ENCODE measurements around the gene SLC31A1. TPM values are rescaled to one million over a fixed set of nuclear protein-coding genes. Genes with fewer than 3 reads are reported as not detected.

SLC31A1 gene
- total RNA-seq, 4 donors from 2014 or later: 22.9 to 45.0 (median 33.9) TPM

DNA sequence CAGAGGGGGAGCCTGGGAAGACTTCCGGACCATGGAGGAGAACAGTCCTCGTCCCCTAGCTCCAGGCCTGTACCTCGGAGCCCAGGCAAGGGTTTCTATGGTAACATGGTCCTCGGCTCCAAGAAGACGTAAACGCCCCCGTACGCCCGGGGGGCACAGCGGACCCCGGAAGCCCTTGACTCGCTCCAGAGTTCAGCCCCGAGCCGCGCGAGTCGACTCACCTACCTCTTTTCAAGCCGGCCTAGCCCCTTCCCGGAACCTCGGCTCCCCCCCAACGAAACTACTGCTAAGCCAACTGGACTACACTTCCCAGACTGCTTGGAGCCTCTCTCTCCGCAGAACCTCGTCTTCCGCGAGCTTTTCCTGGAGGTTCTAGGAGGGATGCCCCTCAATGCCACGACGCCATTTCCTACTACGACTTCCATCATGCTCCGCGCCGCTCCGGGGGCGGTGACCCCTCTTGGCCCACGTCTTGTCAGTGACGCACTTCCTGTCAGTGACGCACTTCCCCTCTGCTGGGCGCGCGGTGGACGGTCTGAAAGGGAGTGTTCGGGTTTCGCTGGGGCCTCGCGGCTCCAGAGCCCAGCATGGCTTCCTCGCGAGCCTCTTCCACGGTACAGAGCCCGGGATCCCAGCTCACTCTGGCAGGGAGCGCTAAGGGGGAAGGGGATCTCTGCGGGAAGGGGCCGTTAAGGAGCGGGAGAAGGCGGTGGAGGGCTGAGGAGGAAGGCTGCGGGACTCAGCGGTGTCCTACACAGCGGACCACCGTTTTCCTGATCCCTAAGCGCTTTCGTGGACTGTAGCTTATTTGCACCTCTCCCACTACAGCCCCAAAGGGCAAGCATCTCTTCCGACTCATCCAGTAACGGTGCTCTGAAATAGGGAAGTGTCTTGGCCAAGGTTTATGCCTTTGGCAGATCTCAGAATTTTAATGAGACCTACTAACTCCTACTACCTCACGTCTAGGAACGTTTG, 54.1 kb downstream of the SLC31A1 start, which contains the start of the genes CDC26 and PRPF4:
Gene CDC26, minus strand, starts transcription at position 416 of the 975 bp plus-strand sequence. CDS start 3,065 bp downstream, outside the sequence.
Gene PRPF4, plus strand, starts transcription at position 502 of the 975 bp plus-strand sequence. Its CDS starts 86 bp downstream, at position 588.
- WGBS, 2 donors: 0 to 1% methylated on average over 50 to 58 of the region's 63 CpGs

DNA sequence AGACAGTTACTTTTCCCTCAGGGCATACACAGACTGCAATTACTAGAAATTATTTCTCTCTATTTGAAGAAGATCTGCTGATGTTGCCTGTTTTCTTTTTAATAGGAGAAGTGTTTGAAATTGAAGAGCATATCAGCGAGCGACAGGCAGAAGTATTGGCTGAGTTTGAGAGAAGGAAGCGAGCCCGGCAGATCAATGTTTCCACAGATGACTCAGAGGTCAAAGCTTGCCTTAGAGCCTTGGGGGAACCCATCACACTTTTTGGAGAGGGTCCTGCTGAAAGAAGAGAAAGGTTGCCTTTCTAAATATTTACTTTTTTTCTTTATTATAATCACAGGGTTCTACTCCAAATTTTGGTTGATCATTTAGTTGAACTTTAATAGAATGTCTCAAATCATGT, 57.5 kb downstream of the SLC31A1 start:
- TF ChIP-seq POLR2A (IDR thresholded peaks at IDR 0.05): no peak
- TF ChIP-seq, protein P1, sequence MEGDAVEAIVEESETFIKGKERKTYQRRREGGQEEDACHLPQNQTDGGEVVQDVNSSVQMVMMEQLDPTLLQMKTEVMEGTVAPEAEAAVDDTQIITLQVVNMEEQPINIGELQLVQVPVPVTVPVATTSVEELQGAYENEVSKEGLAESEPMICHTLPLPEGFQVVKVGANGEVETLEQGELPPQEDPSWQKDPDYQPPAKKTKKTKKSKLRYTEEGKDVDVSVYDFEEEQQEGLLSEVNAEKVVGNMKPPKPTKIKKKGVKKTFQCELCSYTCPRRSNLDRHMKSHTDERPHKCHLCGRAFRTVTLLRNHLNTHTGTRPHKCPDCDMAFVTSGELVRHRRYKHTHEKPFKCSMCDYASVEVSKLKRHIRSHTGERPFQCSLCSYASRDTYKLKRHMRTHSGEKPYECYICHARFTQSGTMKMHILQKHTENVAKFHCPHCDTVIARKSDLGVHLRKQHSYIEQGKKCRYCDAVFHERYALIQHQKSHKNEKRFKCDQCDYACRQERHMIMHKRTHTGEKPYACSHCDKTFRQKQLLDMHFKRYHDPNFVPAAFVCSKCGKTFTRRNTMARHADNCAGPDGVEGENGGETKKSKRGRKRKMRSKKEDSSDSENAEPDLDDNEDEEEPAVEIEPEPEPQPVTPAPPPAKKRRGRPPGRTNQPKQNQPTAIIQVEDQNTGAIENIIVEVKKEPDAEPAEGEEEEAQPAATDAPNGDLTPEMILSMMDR (IDR thresholded peaks at IDR 0.05): no peak
- WGBS, 2 donors: 78 to 82% methylated on average over 4 of the region's 4 CpGs
- intact Hi-C loops (cut with DNase I; ENCODE audit: low total_unique reads): no loop called here
- no peak for DNase-seq (ENCODE audit: low spot score in 2 of 2)
- no peak overlapping the region for H3K4me3 ChIP-seq (ENCODE audit: low read depth, poor library complexity, severe bottlenecking)

More for the DNA sequence above, 54.1 kb downstream of the SLC31A1 start, which contains the start of the genes CDC26 and PRPF4:
- DNase-seq (ENCODE audit: low spot score in 2 of 2): peak; percentile 96 to 99
- peak within 1 kb of the TSS; percentile 62 for H3K4me3 ChIP-seq (ENCODE audit: low read depth, poor library complexity, severe bottlenecking)
- TF ChIP-seq, protein P1 (IDR thresholded peaks at IDR 0.05): no peak
- peak in 1 of 2 donors; percentile 53 for TF ChIP-seq POLR2A (IDR thresholded peaks at IDR 0.05)
- intact Hi-C loops (cut with DNase I; ENCODE audit: low total_unique reads): no loop called here

DNA sequence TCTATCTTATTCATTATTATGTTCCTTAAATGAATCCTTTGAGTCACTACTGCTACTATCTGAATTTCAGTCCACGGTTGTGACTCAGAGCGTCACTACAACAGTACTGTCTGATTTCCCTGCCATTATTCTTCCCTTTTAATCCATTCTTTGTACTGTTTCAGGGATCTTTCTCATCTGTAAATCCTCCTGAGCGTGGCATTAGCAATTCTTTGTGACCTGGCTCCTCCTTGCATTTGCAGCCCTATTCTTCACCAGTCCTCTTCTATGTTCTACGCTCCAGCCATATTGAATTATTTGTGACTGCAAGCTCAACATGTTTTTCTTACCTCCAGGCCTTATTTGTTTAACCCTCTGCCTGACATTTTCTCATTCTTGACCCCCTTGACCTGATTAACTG, 60.0 kb downstream of the SLC31A1 start:
- no peak for DNase-seq (ENCODE audit: low spot score in 2 of 2)
- intact Hi-C loops (cut with DNase I; ENCODE audit: low total_unique reads): no loop called here
- H3K4me3 ChIP-seq (ENCODE audit: low read depth, poor library complexity, severe bottlenecking): no peak overlapping the region
- TF ChIP-seq POLR2A (IDR thresholded peaks at IDR 0.05): no peak
- TF ChIP-seq, protein P1 (IDR thresholded peaks at IDR 0.05): no peak
- 94 to 96% methylated on average over 4 of the region's 4 CpGs for WGBS, 2 donors

DNA sequence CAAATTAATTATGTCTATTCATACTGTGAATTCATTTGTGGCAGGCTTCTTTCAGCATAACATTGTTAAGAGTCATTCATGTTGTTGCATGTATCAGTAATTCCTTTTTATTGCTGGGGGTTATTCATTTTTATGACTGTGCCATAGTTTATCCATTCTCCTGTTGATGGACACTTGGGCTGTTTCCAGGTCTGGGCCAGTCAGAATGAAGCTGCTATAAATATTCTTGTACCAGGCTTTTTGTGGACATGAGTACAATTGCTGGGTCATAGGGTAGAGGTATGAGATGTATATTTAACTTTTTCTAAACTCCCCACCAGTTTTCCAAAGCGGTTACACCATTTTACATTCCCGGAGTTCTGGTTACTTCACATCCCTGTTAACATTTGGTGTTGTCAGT, 67.7 kb downstream of the SLC31A1 start:
- TF ChIP-seq POLR2A (IDR thresholded peaks at IDR 0.05): no peak
- intact Hi-C loops (cut with DNase I; ENCODE audit: low total_unique reads): no loop called here
- H3K4me3 ChIP-seq (ENCODE audit: low read depth, poor library complexity, severe bottlenecking): no peak overlapping the region
- 100% methylated on average over 2 of the region's 2 CpGs for WGBS, 2 donors
- DNase-seq (ENCODE audit: low spot score in 2 of 2): no peak

DNA sequence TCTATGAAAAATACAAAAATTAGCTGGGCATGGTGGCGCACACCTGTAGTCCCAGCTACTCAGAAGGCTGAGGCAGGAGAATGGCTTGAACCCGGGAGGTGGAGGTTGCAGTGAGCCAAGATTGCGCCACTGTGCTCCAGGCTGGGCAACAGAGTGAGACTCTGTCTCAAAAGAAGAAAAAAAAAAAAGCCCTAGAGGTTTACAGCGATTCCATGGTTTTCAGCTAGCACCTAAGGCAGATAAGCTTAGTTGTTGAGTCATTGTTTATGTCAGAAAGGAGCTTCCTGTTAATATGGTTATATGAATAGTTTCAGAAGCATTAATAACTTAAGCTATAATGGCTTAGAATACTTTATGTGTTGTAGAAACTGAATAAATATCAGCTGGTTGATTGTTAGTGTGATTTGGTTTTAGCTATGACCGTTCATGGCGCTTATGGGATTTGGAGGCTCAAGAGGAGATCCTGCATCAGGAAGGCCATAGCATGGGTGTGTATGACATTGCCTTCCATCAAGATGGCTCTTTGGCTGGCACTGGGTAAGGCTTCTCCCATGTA, 68.8 kb downstream of the SLC31A1 start:
- 91 to 94% methylated on average over 6 of the region's 6 CpGs for WGBS, 2 donors
- intact Hi-C loops (cut with DNase I; ENCODE audit: low total_unique reads): loop anchor here (10.0 kb wide), 1 partner anchor 365 kb away; no protein-coding TSS in a partner anchor
- no peak for TF ChIP-seq POLR2A (IDR thresholded peaks at IDR 0.05)
- TF ChIP-seq, protein P1 (IDR thresholded peaks at IDR 0.05): no peak
- H3K4me3 ChIP-seq (ENCODE audit: low read depth, poor library complexity, severe bottlenecking): no peak overlapping the region
- no peak for DNase-seq (ENCODE audit: low spot score in 2 of 2)

Data from lower leg skin (tissue), 4 donors.